ENCODE results near the gene GINM1. TPM values are rescaled to one million over a fixed set of nuclear protein-coding genes. Genes with fewer than 3 reads are reported as not detected.

GINM1 gene
- total RNA-seq, 2 donors from 2014 or later = 43.6 to 44.7 TPM

DNA sequence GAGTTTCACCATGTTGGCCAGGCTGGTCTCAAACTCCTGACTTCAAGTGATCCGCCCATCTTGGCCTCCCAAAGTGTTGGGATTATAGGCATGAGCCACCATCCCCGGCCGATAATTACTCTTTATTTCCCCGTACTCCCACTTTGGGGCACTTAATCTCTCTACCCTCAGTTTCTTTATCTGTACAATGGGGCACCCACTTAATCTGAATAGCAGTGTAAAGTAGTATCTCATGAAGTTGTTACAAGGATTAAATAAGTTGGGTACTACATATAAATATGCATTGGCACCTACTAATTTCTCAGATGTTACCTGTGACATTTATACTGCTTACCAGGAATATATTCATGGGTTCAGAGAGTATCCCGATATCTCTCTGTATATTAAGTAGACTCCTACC is 15.2 kb downstream of the GINM1 start:
- Histone ChIP-seq H3K4me3 (no peak overlapping the region), H3K9me3 (no peaks in the 10 kb centered on the region), H3K27me3 (replicated peaks; ENCODE audit: insufficient read depth) (no peaks in the 10 kb centered on the region), H3K36me3 (peaks cover 0 to 6% of the 10 kb centered on the region in 2 donors), H3K27ac (no peak overlapping the region), H3K4me1 (replicated peaks) (no peaks in the 10 kb centered on the region)
- intact Hi-C loops (cut with DNase I) = no loop called here
- 94% methylated on average over 5 of the region's 5 CpGs for WGBS
- DNase-seq (ENCODE audit: low spot score) = no peak
- no peak for TF ChIP-seq POLR2AphosphoS5 (IDR thresholded peaks at IDR 0.05)
- TF ChIP-seq POLR2A (IDR thresholded peaks at IDR 0.05) = no peak
- TF ChIP-seq, protein P1, sequence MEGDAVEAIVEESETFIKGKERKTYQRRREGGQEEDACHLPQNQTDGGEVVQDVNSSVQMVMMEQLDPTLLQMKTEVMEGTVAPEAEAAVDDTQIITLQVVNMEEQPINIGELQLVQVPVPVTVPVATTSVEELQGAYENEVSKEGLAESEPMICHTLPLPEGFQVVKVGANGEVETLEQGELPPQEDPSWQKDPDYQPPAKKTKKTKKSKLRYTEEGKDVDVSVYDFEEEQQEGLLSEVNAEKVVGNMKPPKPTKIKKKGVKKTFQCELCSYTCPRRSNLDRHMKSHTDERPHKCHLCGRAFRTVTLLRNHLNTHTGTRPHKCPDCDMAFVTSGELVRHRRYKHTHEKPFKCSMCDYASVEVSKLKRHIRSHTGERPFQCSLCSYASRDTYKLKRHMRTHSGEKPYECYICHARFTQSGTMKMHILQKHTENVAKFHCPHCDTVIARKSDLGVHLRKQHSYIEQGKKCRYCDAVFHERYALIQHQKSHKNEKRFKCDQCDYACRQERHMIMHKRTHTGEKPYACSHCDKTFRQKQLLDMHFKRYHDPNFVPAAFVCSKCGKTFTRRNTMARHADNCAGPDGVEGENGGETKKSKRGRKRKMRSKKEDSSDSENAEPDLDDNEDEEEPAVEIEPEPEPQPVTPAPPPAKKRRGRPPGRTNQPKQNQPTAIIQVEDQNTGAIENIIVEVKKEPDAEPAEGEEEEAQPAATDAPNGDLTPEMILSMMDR (IDR thresholded peaks at IDR 0.05) = no peak

DNA sequence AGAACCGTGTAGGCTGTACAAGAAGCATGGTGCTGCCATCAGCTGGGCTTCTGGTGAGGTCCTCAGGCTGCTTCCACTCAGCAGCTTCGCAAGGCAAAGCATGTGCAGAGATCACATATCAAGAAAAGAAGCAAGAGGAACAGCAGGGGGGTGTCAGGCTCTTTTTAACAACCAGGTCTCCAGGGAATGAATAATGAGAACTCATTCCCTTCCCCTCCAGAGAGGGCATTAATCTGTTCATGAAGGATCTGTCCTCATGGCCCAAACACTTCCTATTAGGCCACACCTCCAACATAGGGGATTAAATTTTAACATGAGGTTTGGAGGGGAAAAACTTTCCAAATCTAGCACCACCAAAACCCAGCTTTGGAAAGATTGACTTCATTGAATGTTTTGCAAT is 20.0 kb downstream of the GINM1 start:
- intact Hi-C loops (cut with DNase I) = no loop called here

DNA sequence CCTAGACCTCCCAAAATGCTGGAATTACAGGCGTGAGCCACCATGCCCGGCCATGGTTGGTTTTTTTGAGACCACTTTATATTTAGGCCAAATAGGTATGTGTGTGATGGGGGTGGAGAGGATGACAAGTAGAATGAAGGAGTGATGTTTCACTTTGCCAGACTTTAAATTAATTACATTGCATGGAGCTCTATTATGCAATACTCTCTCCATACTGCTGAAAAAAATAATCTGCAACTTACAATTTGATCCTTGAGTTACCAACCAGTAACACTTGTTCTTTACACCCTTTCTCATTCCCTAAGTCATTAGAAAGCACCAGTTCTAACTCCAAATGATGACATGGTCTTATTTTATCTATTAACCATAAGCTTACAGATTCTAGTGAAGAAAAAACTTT is 26.8 kb downstream of the GINM1 start:
- Histone ChIP-seq H3K4me3 (no peak overlapping the region), H3K27ac (no peak overlapping the region), H3K36me3 (no peaks in the 10 kb centered on the region), H3K27me3 (replicated peaks; ENCODE audit: insufficient read depth) (no peaks in the 10 kb centered on the region), H3K4me1 (replicated peaks) (no peaks in the 10 kb centered on the region), H3K9me3 (no peaks in the 10 kb centered on the region)
- WGBS = 95% methylated on average over 2 of the region's 2 CpGs
- TF ChIP-seq POLR2AphosphoS5 (IDR thresholded peaks at IDR 0.05) (no peak), POLR2A (IDR thresholded peaks at IDR 0.05) (no peak)
- TF ChIP-seq, protein P1 (IDR thresholded peaks at IDR 0.05) = no peak
- intact Hi-C loops (cut with DNase I) = no loop called here
- no peak for DNase-seq (ENCODE audit: low spot score)

More for the DNA sequence above, 20.0 kb downstream of the GINM1 start:
- DNase-seq (ENCODE audit: low spot score) = no peak
- Histone ChIP-seq H3K4me1 (replicated peaks) (no peaks in the 10 kb centered on the region), H3K27me3 (replicated peaks; ENCODE audit: insufficient read depth) (no peaks in the 10 kb centered on the region), H3K4me3 (no peak overlapping the region), H3K27ac (no peak overlapping the region), H3K9me3 (no peaks in the 10 kb centered on the region), H3K36me3 (peaks cover 0 to 6% of the 10 kb centered on the region in 2 donors)
- WGBS = 96% methylated on average over 2 of the region's 2 CpGs
- TF ChIP-seq, protein P1 (IDR thresholded peaks at IDR 0.05) = no peak
- TF ChIP-seq POLR2A (IDR thresholded peaks at IDR 0.05) (no peak), POLR2AphosphoS5 (IDR thresholded peaks at IDR 0.05) (no peak)

DNA sequence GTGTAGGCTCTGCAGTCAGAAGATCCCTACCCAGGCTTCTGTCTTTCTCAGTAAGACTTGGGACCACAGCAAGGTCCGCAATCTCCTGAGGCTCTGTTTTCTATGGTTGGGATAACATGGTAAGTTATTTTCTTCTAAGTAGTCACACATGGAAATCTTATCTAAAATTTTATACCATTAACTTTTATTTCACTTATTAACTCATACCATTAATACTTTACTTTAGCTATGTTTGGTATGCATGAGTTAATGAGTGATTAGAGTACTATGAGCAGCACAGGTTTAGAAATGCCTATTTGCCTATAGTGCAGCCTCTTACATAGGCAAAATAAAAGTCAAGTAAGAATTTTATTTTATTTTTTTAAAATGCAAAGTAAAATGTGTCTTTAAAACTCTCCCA is 27.2 kb downstream of the GINM1 start:
- no peaks in the 10 kb centered on the region for H3K9me3 ChIP-seq
- 100% methylated on average over 1 of the region's 1 CpG for WGBS
- no peak overlapping the region for H3K27ac ChIP-seq
- no peaks in the 10 kb centered on the region for H3K36me3 ChIP-seq
- TF ChIP-seq POLR2A (IDR thresholded peaks at IDR 0.05) (no peak), POLR2AphosphoS5 (IDR thresholded peaks at IDR 0.05) (no peak)
- TF ChIP-seq, protein P1 (IDR thresholded peaks at IDR 0.05) = no peak
- H3K4me1 ChIP-seq (replicated peaks) = no peaks in the 10 kb centered on the region
- no peak for DNase-seq (ENCODE audit: low spot score)
- intact Hi-C loops (cut with DNase I) = no loop called here
- H3K4me3 ChIP-seq = no peak overlapping the region
- H3K27me3 ChIP-seq (replicated peaks; ENCODE audit: insufficient read depth) = no peaks in the 10 kb centered on the region

DNA sequence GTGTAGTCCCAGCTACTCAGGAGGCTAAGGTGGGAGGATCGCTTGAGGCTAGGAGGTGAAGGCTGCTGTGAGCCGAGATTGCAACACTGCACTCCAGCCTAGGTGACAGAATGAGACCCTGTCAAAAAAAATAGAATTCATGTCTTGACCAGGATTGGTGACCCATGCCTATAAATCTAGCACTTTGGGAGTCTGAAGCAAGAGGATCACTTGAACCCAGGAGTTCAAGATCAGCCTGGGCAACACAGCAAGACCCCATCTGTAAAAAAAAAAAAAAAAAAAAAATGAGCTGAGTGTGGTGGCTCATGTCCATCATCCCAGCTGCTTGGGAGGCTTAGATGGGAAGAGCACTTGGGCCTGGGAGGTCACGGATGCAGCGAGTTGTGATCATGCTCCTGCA is 34.3 kb downstream of the GINM1 start:
- Histone ChIP-seq H3K27ac (no peak overlapping the region), H3K27me3 (replicated peaks; ENCODE audit: insufficient read depth) (no peaks in the 10 kb centered on the region), H3K4me3 (no peak overlapping the region), H3K9me3 (no peaks in the 10 kb centered on the region), H3K4me1 (replicated peaks) (no peaks in the 10 kb centered on the region), H3K36me3 (no peaks in the 10 kb centered on the region)
- TF ChIP-seq POLR2A (IDR thresholded peaks at IDR 0.05) = no peak
- no peak for TF ChIP-seq POLR2AphosphoS5 (IDR thresholded peaks at IDR 0.05)
- TF ChIP-seq, protein P1 (IDR thresholded peaks at IDR 0.05) = no peak
- WGBS = 96% methylated on average over 4 of the region's 4 CpGs
- no peak for DNase-seq (ENCODE audit: low spot score)
- intact Hi-C loops (cut with DNase I) = no loop called here
